GM23338 (cell line): ENCODE data around the gene SPRED3. TPM values are rescaled to one million over a fixed set of nuclear protein-coding genes. Genes with fewer than 3 reads are reported as not detected.

Experiments used
- ATAC-seq: fragments of 200-7000 bp; cut with Tn5 transposase; 3 replicates; pipeline ENCODE4 v1.9.1; 2020
- DNase-seq: peaks from one replicate; pipeline ENCODE4 v3.0.0-alpha.2; 2015; ENCODE audit warnings: low spot score
- H2AFZ ChIP-seq: fragments of 200-600 bp; sonication (generic); 2 replicates; pipeline ENCODE4 v1.8.0; 2016; ENCODE audit warnings: antibody characterized with exemption, mild to moderate bottlenecking, moderate library complexity
- H3F3A ChIP-seq: fragments of 200-600 bp; sonication (generic); replicated peaks from 2 replicates; pipeline ENCODE4 v1.8.0; 2017; ENCODE audit warnings: antibody characterized with exemption, mixed run types, low read depth
- H3K27ac ChIP-seq: fragments of 200-600 bp; sonication (generic); 2 replicates; pipeline ENCODE4 v1.6.1; 2016; ENCODE audit warnings: low read depth
- H3K27me3 ChIP-seq: fragments of 200-600 bp; sonication (generic); 2 replicates; pipeline ENCODE4 v1.8.0; 2016; ENCODE audit warnings: mild to moderate bottlenecking, mixed run types, moderate library complexity; ENCODE audit not compliant: insufficient read depth
- H3K36me3 ChIP-seq: fragments of 200-600 bp; sonication (generic); 2 replicates; pipeline ENCODE4 v1.8.0; 2016; ENCODE audit warnings: mild to moderate bottlenecking; ENCODE audit not compliant: insufficient read depth
- H3K4me1 ChIP-seq: fragments of 200-600 bp; sonication (generic); 2 replicates; pipeline ENCODE4 v1.8.0; 2016; ENCODE audit warnings: mild to moderate bottlenecking, moderate library complexity; ENCODE audit not compliant: insufficient read depth
- H3K4me2 ChIP-seq: fragments of 200-600 bp; sonication (generic); 2 replicates; pipeline ENCODE4 v1.7.1; 2017; ENCODE audit warnings: mixed run types
- H3K4me3 ChIP-seq: fragments of 200-600 bp; sonication (generic); 2 replicates; pipeline ENCODE4 v1.6.1; 2016; ENCODE audit warnings: mixed run types
- H3K79me2 ChIP-seq: fragments of 200-600 bp; sonication (generic); replicated peaks from 2 replicates; pipeline ENCODE4 v1.8.0; 2017; ENCODE audit warnings: mild to moderate bottlenecking; ENCODE audit not compliant: insufficient read depth
- H3K9me2 ChIP-seq: fragments of 200-600 bp; sonication (generic); 2 replicates; pipeline ENCODE4 v1.8.0; 2017; ENCODE audit not compliant: insufficient read depth
- H4K20me1 ChIP-seq: fragments of 200-600 bp; sonication (generic); replicated peaks from 2 replicates; pipeline ENCODE4 v1.8.0; 2017; ENCODE audit warnings: mild to moderate bottlenecking; ENCODE audit not compliant: insufficient read depth
- H3K27ac Mint-ChIP-seq: 2 replicates; pipeline ENCODE4 v1.8.0; 2020; ENCODE audit warnings: inconsistent platforms, mild to moderate bottlenecking, moderate library complexity, mixed read lengths
- H3K27me3 Mint-ChIP-seq: 3 replicates; pipeline ENCODE4 v1.8.0; 2022; ENCODE audit warnings: low read depth, mild to moderate bottlenecking, moderate library complexity, mixed read lengths, inconsistent platforms; ENCODE audit not compliant: insufficient read depth, poor library complexity
- H3K36me3 Mint-ChIP-seq: 3 replicates; pipeline ENCODE4 v1.8.0; 2021; ENCODE audit warnings: low read depth, mild to moderate bottlenecking, inconsistent platforms, moderate library complexity, mixed read lengths
- H3K4me1 Mint-ChIP-seq: 3 replicates; pipeline ENCODE4 v1.8.0; 2020; ENCODE audit warnings: mild to moderate bottlenecking, inconsistent platforms, mixed read lengths
- H3K4me3 Mint-ChIP-seq: 3 replicates; pipeline ENCODE4 v1.8.0; 2021; ENCODE audit warnings: moderate library complexity, mild to moderate bottlenecking, inconsistent platforms, mixed read lengths
- H3K9me3 Mint-ChIP-seq: 3 replicates; pipeline ENCODE4 v1.8.0; 2020; ENCODE audit warnings: moderate library complexity, mild to moderate bottlenecking, inconsistent platforms, mixed read lengths
- CREB1 ChIP-seq: fragments of 250-450 bp; sonication (Bioruptor Pico); IDR thresholded peaks from 2 replicates; pipeline ENCODE4 v1.5.0; 2020; ENCODE audit warnings: low read depth, mild to moderate bottlenecking, moderate library complexity
- EZH2 ChIP-seq: fragments of 200-600 bp; sonication (generic); IDR thresholded peaks from one replicate; pipeline ENCODE4 v1.8.0; 2017; ENCODE audit warnings: antibody characterized with exemption, mild to moderate bottlenecking, low read depth; ENCODE audit not compliant: unreplicated experiment
- EZH2phosphoT487 ChIP-seq: fragments of 200-600 bp; sonication (generic); IDR thresholded peaks from one replicate; pipeline ENCODE4 v1.8.1; 2018; ENCODE audit warnings: antibody characterized with exemption; ENCODE audit not compliant: unreplicated experiment
- JUNB ChIP-seq: IDR thresholded peaks from one replicate; pipeline ENCODE4 v1.6.1; 2016; ENCODE audit warnings: antibody characterized with exemption; ENCODE audit not compliant: unreplicated experiment
- NANOG ChIP-seq: IDR thresholded peaks from 2 replicates; pipeline ENCODE4 v1.6.1; 2016; ENCODE audit warnings: antibody characterized with exemption, borderline replicate concordance
- POLR2AphosphoS5 ChIP-seq: IDR thresholded peaks from 2 replicates; pipeline ENCODE4 v1.6.1; 2016; ENCODE audit warnings: antibody characterized with exemption, low read depth
- STAT1 ChIP-seq: IDR thresholded peaks from one replicate; pipeline ENCODE4 v1.6.1; 2016; ENCODE audit warnings: antibody characterized with exemption; ENCODE audit not compliant: unreplicated experiment
- ZNF114 ChIP-seq: fragments of 250-450 bp; sonication (Bioruptor Pico); IDR thresholded peaks from 2 replicates; pipeline ENCODE4 v1.5.0; 2020; ENCODE audit warnings: mild to moderate bottlenecking, moderate library complexity
- ZNF331 ChIP-seq: fragments of 250-450 bp; sonication (Bioruptor Pico); IDR thresholded peaks from 2 replicates; pipeline ENCODE4 v1.5.0; 2020; ENCODE audit warnings: low read depth, mild to moderate bottlenecking, moderate library complexity
- polyA plus RNA-seq: library from polyadenylated mRNA; unstranded; fragments of >200 nt; fragmentation: Nextera tagmentation; extraction: Ambion mirVana; gene quantifications from 2 replicates; pipeline ENCODE4 v1.2.1, GENCODE V29; 2016
- total RNA-seq: library from RNA; depleted of rRNA; stranded (reverse); fragments of >200 nt; shearing (Covaris generic); gene quantifications from 2 replicates; pipeline ENCODE4 v1.2.3, GENCODE V29; 2014
- TF ChIP-seq, protein P1 (sequence below), 2 experiments: fragments of 200-600 bp in 1 of 2; sonication (generic) in 1 of 2; conservative IDR thresholded peaks; 2 replicates each; pipeline versions ENCODE4 v1.5.1 to v1.6.1; 2016 to 2017; ENCODE audit warnings: antibody characterized with exemption in 2 of 2, low read depth in 2 of 2, mild to moderate bottlenecking in 2 of 2, moderate library complexity in 1 of 2
- TF ChIP-seq, protein P2 (sequence below): IDR thresholded peaks from one replicate; pipeline ENCODE4 v1.6.1; 2018; ENCODE audit warnings: antibody characterized with exemption; ENCODE audit not compliant: unreplicated experiment
- TF ChIP-seq, protein P3 (sequence below): IDR thresholded peaks from 2 replicates; pipeline ENCODE4 v1.6.1; 2016; ENCODE audit warnings: antibody characterized with exemption
- TF ChIP-seq, protein P4 (sequence below): fragments of 250-450 bp; sonication (Bioruptor Pico); IDR thresholded peaks from 2 replicates; pipeline ENCODE4 v1.5.0; 2020; ENCODE audit warnings: mild to moderate bottlenecking, moderate library complexity

The SPRED3 gene
- total and polyA plus RNA-seq, 2 experiments from 2014 or later = 3.9 to 11.6 TPM

DNA sequence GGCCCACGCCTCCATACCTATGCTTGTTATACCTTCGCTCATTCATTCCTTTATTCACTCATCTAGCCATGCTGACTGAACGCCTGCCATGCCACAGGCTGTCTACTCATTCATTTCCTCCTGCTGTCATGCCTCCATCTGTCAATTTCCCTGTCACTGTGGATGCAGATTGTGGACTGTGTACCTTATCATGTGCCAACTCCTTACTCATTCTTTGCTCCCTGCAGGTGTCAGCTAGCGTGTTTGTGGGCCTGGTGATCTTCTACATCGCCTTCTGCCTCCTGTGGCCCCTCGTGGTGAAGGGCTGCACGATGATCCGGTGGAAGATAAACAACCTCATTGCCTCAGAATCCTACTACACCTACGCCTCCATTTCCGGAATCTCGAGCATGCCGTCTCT, 18.2 kb upstream of the SPRED3 start:
- Histone ChIP-seq H2AFZ (no peak overlapping the region), H4K20me1 (no peaks in the 10 kb centered on the region), H3K4me2 (no peak overlapping the region), H3K79me2 (peaks cover 5% of the 10 kb centered on the region), H3K36me3 (no peaks in the 10 kb centered on the region), H3K4me1 (peaks cover 5% of the 10 kb centered on the region; the same call in 1 of the 2 replicates), H3K27me3 (no peaks in the 10 kb centered on the region), H3K27ac (no peak overlapping the region), H3K4me3 (no peak overlapping the region), H3F3A (no peaks in the 10 kb centered on the region), H3K9me2 (no peaks in the 10 kb centered on the region)
- H3K4me1 Mint-ChIP-seq = peaks cover 6% of the 10 kb centered on the region
- no peaks in the 10 kb centered on the region; the same call in 2 of the 3 replicates for H3K9me3 Mint-ChIP-seq
- DNase-seq = no peak
- ATAC-seq = no peak
- no peak overlapping the region for H3K27ac Mint-ChIP-seq
- peaks cover 3% of the 10 kb centered on the region; the same call in 1 of the 3 replicates for H3K36me3 Mint-ChIP-seq
- no peak overlapping the region; the same call in 2 of the 3 replicates for H3K4me3 Mint-ChIP-seq
- TF ChIP-seq ZNF114 (CRISPR knock-in tag) = no peak
- TF ChIP-seq, protein P1, sequence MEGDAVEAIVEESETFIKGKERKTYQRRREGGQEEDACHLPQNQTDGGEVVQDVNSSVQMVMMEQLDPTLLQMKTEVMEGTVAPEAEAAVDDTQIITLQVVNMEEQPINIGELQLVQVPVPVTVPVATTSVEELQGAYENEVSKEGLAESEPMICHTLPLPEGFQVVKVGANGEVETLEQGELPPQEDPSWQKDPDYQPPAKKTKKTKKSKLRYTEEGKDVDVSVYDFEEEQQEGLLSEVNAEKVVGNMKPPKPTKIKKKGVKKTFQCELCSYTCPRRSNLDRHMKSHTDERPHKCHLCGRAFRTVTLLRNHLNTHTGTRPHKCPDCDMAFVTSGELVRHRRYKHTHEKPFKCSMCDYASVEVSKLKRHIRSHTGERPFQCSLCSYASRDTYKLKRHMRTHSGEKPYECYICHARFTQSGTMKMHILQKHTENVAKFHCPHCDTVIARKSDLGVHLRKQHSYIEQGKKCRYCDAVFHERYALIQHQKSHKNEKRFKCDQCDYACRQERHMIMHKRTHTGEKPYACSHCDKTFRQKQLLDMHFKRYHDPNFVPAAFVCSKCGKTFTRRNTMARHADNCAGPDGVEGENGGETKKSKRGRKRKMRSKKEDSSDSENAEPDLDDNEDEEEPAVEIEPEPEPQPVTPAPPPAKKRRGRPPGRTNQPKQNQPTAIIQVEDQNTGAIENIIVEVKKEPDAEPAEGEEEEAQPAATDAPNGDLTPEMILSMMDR (conservative IDR thresholded peaks at IDR 0.05; ENCODE audit: low read depth in 2 of 2) = no peak
- TF ChIP-seq, protein P2, sequence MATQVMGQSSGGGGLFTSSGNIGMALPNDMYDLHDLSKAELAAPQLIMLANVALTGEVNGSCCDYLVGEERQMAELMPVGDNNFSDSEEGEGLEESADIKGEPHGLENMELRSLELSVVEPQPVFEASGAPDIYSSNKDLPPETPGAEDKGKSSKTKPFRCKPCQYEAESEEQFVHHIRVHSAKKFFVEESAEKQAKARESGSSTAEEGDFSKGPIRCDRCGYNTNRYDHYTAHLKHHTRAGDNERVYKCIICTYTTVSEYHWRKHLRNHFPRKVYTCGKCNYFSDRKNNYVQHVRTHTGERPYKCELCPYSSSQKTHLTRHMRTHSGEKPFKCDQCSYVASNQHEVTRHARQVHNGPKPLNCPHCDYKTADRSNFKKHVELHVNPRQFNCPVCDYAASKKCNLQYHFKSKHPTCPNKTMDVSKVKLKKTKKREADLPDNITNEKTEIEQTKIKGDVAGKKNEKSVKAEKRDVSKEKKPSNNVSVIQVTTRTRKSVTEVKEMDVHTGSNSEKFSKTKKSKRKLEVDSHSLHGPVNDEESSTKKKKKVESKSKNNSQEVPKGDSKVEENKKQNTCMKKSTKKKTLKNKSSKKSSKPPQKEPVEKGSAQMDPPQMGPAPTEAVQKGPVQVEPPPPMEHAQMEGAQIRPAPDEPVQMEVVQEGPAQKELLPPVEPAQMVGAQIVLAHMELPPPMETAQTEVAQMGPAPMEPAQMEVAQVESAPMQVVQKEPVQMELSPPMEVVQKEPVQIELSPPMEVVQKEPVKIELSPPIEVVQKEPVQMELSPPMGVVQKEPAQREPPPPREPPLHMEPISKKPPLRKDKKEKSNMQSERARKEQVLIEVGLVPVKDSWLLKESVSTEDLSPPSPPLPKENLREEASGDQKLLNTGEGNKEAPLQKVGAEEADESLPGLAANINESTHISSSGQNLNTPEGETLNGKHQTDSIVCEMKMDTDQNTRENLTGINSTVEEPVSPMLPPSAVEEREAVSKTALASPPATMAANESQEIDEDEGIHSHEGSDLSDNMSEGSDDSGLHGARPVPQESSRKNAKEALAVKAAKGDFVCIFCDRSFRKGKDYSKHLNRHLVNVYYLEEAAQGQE = no peak
- TF ChIP-seq ZNF331 (CRISPR knock-in tag) = no peak
- TF ChIP-seq POLR2AphosphoS5 = no peak
- no peak for TF ChIP-seq EZH2
- no peak for TF ChIP-seq JUNB
- TF ChIP-seq STAT1 = no peak
- TF ChIP-seq, protein P3, sequence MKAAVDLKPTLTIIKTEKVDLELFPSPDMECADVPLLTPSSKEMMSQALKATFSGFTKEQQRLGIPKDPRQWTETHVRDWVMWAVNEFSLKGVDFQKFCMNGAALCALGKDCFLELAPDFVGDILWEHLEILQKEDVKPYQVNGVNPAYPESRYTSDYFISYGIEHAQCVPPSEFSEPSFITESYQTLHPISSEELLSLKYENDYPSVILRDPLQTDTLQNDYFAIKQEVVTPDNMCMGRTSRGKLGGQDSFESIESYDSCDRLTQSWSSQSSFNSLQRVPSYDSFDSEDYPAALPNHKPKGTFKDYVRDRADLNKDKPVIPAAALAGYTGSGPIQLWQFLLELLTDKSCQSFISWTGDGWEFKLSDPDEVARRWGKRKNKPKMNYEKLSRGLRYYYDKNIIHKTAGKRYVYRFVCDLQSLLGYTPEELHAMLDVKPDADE = no peak
- no peak for TF ChIP-seq EZH2phosphoT487
- no peak for TF ChIP-seq NANOG
- no peak for TF ChIP-seq CREB1
- TF ChIP-seq, protein P4, sequence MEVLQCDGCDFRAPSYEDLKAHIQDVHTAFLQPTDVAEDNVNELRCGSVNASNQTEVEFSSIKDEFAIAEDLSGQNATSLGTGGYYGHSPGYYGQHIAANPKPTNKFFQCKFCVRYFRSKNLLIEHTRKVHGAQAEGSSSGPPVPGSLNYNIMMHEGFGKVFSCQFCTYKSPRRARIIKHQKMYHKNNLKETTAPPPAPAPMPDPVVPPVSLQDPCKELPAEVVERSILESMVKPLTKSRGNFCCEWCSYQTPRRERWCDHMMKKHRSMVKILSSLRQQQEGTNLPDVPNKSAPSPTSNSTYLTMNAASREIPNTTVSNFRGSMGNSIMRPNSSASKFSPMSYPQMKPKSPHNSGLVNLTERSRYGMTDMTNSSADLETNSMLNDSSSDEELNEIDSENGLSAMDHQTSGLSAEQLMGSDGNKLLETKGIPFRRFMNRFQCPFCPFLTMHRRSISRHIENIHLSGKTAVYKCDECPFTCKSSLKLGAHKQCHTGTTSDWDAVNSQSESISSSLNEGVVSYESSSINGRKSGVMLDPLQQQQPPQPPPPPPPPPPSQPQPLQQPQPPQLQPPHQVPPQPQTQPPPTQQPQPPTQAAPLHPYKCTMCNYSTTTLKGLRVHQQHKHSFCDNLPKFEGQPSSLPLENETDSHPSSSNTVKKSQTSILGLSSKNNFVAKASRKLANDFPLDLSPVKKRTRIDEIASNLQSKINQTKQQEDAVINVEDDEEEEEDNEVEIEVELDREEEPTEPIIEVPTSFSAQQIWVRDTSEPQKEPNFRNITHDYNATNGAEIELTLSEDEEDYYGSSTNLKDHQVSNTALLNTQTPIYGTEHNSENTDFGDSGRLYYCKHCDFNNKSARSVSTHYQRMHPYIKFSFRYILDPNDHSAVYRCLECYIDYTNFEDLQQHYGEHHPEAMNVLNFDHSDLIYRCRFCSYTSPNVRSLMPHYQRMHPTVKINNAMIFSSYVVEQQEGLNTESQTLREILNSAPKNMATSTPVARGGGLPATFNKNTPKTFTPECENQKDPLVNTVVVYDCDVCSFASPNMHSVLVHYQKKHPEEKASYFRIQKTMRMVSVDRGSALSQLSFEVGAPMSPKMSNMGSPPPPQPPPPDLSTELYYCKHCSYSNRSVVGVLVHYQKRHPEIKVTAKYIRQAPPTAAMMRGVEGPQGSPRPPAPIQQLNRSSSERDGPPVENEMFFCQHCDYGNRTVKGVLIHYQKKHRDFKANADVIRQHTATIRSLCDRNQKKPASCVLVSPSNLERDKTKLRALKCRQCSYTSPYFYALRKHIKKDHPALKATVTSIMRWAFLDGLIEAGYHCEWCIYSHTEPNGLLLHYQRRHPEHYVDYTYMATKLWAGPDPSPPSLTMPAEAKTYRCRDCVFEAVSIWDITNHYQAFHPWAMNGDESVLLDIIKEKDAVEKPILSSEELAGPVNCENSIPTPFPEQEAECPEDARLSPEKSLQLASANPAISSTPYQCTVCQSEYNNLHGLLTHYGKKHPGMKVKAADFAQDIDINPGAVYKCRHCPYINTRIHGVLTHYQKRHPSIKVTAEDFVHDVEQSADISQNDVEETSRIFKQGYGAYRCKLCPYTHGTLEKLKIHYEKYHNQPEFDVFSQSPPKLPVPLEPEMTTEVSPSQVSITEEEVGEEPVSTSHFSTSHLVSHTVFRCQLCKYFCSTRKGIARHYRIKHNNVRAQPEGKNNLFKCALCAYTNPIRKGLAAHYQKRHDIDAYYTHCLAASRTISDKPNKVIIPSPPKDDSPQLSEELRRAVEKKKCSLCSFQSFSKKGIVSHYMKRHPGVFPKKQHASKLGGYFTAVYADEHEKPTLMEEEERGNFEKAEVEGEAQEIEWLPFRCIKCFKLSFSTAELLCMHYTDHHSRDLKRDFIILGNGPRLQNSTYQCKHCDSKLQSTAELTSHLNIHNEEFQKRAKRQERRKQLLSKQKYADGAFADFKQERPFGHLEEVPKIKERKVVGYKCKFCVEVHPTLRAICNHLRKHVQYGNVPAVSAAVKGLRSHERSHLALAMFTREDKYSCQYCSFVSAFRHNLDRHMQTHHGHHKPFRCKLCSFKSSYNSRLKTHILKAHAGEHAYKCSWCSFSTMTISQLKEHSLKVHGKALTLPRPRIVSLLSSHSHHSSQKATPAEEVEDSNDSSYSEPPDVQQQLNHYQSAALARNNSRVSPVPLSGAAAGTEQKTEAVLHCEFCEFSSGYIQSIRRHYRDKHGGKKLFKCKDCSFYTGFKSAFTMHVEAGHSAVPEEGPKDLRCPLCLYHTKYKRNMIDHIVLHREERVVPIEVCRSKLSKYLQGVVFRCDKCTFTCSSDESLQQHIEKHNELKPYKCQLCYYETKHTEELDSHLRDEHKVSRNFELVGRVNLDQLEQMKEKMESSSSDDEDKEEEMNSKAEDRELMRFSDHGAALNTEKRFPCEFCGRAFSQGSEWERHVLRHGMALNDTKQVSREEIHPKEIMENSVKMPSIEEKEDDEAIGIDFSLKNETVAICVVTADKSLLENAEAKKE = no peak
- H3K27me3 Mint-ChIP-seq = peaks cover 16% of the 10 kb centered on the region
